ENCODE data around the gene SCLY.
"Not testable (repeated sequence)": the region's sequence is repeated elsewhere in the genome, so short reads cannot be mapped to it uniquely, and the experiment has no call there.

The SCLY gene

DNA sequence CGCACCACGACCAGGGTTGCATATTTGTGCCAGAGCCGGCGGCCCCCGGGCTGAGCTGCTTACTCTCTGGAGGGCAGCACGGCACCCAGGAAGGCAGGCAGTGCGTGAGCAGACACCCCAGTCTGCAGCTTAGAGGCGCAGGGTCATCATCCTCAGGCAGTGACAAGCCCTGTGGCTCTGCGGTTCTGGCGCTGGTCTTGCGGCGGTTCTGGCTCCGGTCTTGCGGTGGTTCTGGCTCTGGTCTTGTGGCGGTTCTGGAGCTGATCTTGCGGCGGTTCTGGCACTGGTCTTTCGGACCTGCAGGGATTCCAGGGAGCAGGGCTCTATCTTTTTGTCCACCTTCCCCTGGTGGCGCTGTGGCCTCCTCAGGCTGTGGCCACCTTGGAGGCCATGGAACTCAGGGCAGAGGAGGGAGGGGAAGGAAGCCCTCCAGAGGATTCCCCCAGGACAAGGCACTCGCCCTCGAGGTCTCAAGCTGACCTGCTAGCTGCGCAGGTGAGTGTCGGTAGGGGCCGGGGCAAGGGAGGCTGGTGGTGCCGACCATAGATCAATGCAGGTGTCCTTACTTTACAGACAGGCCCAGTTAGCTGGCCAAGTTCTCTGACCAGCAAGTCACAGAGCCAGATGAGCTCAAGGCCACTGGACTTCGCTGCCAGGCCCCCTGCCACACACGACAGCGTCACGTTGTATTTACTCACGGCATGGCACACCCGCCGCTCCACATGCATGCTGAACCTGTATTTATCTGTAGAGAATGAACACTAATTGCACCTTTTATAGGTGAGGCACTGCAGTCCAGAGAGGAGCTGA lies 54.3 kb downstream of the SCLY start:
- DNase-seq, result no peak

GRCh38 chr2:238115709-238116108 lies 54.9 kb downstream of the SCLY start:
- not testable (repeated sequence) for DNase-seq

GRCh38 chr2:238116298-238117198 lies 55.7 kb downstream of the SCLY start:
- DNase-seq, result no peak

GRCh38 chr2:238117199-238118154 lies 56.7 kb downstream of the SCLY start:
- DNase-seq, result peak; percentile 20

DNA sequence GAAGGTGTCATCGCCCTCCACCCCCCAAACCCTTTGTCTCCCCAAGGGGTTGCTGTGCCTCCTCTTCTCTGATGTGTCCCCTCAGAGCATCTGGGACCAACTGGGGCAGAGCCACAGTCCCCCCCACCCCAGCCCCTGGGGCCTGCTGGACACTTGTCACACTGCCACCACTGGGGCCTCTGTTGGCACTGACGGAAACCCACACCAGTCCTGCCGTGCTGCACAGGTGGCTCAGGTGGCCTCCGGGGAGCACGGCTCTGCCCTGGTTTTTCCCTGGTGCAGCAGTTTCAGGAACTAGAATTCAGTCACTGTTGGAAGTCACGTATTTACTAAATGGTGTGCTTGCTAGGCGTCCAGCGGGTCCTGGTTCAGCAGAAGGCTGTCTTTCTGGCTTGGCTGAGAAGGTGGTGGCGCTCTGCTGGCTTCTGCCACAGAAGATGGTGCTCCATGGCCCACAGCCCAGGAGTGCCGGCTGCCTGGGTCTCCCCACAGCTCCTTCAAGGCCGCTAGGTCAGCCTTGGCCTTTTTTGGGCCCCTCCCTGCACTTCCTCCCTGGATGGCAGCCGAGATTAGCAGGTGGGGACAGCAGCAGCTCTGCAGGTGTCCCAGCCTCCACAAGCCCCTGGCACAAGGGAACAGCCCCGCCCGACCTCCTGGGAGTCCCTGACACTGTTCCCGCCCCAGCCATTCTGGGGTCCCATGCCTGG lies 59.1 kb downstream of the SCLY start:
- DNase-seq, result no peak

DNA sequence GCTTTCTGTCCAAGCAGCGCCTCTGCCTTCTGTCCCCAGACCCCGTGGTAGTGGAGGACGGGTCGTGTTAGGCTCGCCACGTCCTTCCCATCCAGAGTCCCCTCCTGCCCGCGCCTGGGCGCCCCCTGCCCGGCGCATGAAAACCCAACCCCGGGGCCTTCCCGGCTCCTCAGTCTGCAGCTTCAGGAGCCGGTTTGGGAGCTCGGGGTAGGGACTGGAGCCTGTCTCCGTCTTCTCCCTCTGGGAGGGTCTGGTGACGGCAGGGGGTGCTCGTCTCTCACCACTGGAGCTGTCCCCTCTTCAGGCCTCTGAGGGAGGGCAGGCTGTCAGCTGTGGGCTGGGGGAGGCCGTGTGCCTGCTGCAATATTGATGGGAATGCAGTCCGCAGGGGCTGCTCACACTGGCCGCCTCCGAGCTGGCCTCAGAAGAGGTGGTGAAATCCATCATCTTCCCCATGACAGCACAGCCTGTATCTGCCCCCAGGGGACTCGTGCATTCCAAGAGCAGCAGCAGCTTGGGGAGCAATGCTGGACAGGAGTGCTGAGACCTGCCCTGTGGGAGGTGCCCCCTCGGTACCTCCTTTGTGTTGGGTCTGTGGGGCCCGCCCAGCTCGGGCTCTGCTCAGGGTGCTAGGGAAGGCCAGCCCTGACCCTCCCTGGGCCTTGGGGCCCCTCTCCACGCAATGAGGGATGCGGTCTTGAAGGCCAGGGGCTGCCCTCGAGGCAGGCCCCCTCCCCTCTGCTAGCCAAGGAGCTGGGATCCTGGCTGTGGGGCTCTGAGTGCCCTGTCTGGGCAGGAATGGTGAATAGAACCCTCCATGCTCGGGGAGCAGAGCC lies 59.9 kb downstream of the SCLY start:
- DNase-seq, result peak; percentile 41

DNA sequence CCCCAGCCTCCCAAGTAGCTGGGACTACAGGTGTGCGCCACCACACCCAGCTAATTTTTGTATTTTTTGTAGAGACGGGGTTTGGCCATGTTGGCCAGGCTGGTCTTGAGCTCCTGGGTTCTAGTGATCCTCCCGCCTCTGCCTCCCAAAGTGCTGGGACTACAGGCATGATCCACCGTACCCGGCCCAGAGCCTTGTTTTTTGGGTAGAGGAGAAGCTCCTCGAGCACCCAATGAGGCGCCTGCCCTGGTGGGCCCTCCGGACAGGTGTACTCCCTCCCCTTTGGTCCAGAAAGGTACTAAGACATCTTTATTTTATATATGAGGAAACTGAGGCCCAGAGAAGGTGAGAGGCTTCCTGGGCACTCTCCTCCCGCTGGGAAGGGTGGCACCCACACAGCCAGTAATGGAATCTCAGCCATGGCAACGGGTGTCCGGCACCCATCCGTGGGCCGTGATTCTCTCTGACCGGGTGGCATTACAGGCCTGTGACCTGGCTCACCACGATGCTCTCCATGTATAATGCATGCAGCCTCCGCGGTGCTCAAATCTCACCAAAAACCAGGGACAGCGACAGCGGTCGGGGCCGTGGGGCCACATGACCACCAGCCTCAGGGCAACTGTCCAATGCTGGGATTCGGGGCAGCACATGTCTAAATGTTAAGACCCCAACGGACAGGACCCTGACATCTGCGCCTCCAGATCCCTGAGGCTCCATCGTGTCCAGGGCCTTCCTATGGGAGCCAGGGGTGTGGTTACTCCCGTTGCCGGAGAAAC lies 60.9 kb downstream of the SCLY start:
- no peak for DNase-seq

- no peak for DNase-seq
These were observed 61.8 kb downstream of the SCLY start for GRCh38 chr2:238122287-238123217.

DNA sequence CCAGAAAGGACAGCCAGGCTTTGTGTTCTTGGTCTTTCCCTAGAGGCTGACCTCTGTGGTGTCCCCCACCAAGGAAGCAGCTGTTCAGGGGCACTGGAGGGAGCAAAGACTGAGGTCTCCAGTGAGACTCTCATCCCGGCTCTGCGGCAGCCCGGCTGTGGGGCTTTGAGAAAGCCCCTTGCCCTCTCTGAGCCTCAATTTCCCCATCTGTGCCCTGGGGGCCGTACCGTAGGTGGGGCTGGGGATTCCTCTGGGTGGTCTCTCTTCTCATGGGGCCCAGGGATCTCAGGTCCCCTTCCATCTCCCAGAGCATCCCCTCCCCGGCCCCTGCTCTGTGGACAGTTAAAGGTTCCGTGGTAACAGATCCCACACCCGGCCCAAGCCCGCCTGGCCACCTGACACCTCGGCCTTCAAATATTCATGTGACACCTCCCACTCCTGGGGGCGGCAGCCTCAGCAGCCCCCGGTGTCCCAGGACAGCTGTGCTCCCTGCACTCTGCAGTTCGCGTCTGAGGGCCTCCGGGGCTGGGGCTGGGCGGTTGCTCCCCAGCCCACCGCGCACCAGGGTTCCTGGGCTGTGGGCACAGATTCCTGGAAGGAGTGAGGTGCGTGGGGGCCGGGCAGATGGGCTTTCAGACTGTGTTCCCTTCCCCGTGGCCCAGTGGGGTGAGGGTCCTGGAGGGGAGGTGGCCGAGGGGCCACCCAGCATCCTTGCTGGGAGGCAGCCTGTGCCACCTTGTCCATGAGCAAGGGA lies 62.6 kb downstream of the SCLY start:
- DNase-seq, result no peak

GRCh38 chr2:238123991-238124470 lies 63.2 kb downstream of the SCLY start:
- no peak for DNase-seq

- DNase-seq, result no peak
These were observed 63.8 kb downstream of the SCLY start for GRCh38 chr2:238124488-238125126.

GRCh38 chr2:238125127-238125885 lies 64.5 kb downstream of the SCLY start:
- DNase-seq, result no peak

GRCh38 chr2:238126338-238126737 lies 65.5 kb downstream of the SCLY start:
- no peak for DNase-seq

DNA sequence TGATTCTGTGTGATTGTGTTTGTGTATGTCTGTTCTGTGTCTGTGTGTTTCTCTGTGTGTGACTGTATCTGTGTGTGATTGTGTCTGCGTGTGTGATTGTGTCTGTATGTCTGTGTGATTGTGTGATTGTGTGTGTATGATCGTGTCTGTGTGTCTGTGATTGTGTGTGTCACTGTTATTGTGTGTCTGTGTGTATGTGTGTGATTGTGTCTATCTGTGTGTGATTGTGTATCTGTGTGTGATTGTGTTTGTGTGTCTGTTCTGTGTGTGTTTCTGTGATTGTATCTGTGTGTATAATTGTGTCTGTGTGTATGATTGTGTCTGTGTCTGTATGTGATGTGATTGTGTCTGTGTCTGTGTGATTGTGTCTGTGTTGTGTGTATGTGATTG lies 66.0 kb downstream of the SCLY start:
- no peak for DNase-seq

- peak; percentile 79 for DNase-seq
These were observed 66.6 kb downstream of the SCLY start for GRCh38 chr2:238127165-238128060.

DNA sequence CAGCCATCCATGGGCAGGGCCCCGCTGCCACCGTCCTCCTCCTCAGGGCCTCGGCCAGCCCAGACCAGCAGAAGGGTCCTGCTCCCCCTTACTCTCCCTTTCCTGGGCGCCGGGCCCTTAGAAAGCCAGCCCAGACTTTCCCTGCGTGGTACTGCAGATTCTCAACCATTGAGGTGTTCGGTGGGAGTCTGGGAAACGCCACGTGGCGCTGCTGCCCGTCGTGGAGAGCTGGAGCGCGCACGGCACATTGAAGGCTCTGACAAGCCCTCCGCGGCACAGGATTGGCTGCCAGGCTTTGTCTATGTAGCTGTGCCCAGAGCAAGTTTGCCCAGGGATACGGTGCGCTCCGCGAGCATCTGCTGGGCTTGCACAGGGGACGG lies 67.2 kb downstream of the SCLY start:
- no peak for DNase-seq
